Suprapubic skin (tissue), 4 donors: ENCODE measurements around the gene COL4A6.

ENCODE experiments used
- CTCF ChIP-seq, 2 donors: fragments of 200-600 bp in 1 of 2; fragments of 450-650 bp in 1 of 2; sonication (generic) in 1 of 2; IDR thresholded peaks; one replicate each; pipeline ENCODE4 v1.5.1; 2016 to 2019; ENCODE audit warnings: antibody characterized with exemption in 2 of 2, mild to moderate bottlenecking in 1 of 2, moderate library complexity in 1 of 2
- POLR2A ChIP-seq, 2 donors: fragments of 450-650 bp; IDR thresholded peaks; one replicate each; pipeline ENCODE4 v1.6.1; 2017; ENCODE audit warnings: antibody characterized with exemption in 2 of 2, mild to moderate bottlenecking in 2 of 2, moderate library complexity in 2 of 2
- POLR2AphosphoS5 ChIP-seq, 3 donors: sonication (generic); formaldehyde crosslinking; IDR thresholded peaks; one replicate each; pipeline ENCODE4 v1.6.1; 2017; ENCODE audit warnings: antibody characterized with exemption in 3 of 3

- TF ChIP-seq POLR2AphosphoS5 (IDR thresholded peaks at IDR 0.05) = no peak
- TF ChIP-seq CTCF (IDR thresholded peaks at IDR 0.05) = no peak
- TF ChIP-seq POLR2A (IDR thresholded peaks at IDR 0.05) = no peak
These were observed 234.7 kb downstream of the COL4A6 start for GRCh38 chrX:108203540-108203939.
